Activated T-cell treated with anti-CD3 and anti-CD28 coated beads for 4 hours (primary cell): ENCODE data around the gene TNFAIP8L3.

Experiments used
- DNase-seq: peaks from one replicate; pipeline ENCODE4 v3.0.0-alpha.2; 2020

The TNFAIP8L3 gene

DNA sequence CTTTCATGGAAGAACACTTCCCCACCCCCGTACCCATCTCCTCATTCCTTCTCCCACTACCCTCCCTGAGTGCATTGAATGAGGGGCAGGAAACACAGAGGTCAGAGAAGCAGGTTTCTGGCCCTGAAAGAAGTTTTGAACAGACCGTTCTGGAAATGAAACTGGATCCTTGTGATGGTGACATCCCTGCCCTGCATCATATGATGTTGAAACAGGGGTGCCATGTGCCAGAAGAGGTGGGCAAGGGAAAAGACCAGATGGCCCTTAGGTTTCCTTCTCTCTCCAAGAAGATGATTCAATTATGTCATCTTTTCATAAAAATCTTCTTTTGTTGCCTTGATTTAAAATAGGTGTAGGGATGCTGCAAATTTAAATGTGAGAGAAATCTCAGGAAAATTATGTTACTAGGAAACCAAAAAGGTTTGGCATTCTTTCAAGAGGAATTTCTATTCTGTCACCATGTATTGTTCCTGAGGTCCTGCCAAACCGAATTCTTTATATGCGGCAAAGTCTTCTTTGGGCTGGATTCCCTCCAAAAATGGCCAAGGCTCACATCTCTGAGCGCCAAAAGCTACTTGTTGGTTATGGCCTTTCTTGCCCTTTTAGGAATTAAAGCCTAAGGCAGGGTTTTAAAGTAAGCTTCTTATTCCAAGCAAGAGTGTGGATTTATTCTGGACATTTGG, 19.9 kb upstream of the TNFAIP8L3 start:
- no peak for DNase-seq

DNA sequence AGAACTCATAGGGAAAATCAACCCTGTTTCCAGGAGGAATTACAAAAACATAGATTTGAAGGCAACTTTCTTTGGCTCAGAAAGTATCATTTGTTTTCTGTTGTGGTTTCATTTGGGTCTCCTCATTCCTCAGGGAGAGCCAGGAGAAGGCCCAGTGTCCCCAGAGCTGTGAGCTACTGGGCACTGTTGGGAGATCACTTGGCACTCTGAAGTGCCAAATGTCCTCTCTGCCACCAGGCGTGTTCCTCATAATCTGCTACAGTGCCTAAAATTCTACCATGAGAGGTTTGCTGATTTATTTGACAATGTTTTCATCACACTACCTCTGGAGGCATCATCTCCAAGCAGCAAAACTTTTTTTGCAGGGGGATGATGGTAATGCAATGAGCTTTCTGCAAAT, 17.4 kb upstream of the TNFAIP8L3 start:
- DNase-seq = no peak

DNA sequence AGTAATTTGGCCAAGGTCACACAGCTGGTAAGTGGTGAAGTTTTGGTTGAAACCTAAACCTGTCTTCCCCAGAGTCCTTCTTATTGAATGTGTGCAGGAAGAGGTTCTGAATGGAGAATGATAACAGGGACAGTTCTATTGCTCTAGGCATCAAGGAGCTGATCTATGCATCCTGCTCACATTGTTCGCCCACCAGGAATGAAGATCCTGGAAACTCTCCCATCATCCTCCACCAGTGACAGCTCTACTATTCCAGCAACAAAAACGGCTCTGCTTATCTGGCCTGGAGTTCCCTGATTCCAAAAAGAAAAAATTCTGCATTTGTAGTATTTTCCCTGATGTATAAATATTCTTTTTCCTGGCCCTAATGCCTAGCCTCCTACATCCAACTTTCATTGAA, 16.4 kb upstream of the TNFAIP8L3 start:
- DNase-seq = no peak

DNA sequence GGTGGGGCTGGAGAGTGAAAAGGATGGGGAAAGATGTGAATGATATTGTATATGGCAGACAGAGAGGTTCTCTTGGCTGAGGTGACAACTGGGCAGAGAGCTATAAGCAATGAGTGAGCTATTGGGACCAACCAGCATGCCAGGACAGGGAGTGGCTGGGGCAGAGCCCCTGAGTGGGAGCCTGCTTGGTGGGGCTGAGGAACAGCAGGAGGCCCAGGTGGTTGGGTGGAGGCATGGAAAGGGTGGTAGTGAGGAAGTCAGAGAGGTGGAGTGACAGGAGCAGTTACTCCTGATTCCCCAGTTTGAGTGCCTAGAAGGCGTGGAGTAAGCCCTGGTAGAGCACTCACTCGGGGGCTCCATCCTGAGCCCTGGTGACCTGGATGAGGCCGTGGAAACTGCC, 15.5 kb upstream of the TNFAIP8L3 start:
- DNase-seq = no peak

DNA sequence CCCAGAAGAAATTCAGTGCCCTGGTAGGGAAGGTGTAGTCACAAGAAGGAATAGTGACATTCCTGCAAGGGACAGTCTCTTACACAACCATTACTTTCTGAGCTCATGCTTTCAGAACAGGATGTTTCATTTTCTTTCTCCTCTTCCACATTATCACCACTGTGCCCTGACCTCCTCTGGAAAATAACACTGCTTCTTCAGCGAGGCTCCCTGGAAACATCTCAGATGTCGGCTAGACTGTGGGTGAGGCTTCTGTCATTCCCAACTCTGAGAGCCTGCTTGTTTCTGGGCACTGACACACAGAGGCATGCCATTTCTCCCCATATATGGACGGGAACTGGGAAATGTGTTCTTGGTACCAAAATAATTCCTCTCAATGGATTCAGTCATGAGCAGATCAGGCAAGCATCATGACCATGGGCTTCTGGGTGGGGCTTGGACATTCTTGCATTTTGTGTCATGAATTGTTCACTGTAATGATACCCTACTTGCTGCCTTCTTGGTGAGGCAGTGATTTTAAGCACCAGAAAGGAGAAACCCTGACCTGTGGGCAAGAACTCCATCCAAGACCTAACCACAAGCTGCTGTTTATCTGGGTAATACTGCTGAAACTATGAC, 14.3 kb upstream of the TNFAIP8L3 start:
- DNase-seq = no peak

DNA sequence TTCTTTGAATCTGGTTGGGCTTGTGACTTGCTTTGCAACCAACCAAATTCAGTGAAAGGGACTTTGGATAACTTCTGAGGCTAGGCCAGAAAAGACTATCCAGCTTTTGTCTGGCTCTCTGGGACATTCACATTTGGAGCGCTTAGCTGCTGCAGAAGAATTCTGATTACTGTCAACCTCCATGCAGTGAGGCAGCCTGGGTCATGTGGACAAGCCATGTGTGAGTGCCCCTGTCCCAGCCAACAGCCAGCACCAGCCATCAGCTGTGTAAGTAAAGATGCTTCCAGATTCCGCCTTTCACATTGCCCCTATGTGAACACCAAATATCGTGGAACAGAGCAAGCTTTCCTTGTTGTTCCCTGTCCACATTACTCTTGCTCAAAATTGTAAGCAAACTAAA, 12.9 kb upstream of the TNFAIP8L3 start:
- DNase-seq = no peak

DNA sequence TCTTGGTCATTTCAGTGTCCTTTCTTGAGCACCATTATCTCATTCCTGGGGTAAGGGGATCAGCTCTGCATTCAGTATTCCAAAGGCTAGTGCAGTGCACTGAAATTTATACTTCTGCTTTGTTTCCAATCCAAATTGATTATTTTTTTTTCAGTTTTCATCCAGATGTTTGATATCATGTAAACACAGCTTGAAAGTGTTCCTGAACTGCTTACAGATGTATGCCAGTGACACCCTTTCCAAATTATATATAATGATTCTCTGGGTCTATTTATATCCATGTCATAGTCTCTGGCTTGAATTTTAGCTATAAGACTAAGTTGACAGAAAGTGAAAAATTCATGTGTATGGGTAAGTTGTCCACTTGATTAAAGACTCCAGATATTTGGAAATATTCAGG, 11.8 kb upstream of the TNFAIP8L3 start:
- DNase-seq = no peak

DNA sequence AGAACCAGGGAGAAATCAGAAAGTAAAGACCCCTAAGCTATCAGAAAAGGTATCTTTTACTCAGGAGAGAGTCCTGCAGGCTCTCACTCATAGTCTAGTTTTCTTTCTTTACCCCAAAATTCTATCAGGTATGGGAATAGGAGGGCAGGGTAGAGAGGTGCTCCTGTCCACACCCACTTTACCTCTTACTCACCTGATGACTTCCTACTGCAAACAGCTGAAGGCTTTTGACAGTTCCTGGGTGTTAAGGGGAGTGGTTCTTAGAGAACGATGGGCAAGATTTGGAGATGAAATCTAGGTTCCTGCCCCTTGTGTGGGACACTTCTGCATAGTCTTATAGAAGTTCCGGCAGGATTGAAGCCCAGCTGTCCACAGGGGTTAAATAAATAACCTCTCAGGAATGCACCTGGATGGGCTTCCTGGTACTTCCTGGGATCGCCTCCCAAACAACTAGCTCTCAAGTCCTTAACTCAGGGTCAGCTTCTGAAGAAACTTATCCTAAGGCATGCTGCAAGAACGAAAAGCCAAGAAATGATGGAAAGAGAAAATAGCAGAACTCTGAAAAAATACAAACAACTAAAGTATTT, 10.8 kb upstream of the TNFAIP8L3 start:
- DNase-seq = no peak

DNA sequence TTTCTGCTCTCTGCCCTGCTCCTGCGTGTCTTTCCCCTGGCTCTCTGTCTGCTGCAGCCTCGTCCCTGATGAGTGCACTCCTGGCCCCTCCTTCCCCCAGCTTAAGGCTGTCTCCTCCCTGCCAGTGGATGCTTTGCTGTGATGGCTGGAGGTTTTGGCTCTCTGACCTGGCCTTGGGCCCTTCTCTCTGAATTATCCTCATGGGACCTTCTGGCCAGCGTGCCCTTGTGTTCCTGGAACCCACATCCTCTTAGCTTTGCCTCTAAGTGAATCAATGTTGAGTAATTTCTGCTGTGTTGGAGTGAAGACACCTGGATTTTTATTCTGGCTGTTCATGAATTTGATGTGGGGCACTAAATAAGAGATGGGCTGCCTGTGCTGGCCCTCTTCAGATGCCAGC, 9.8 kb upstream of the TNFAIP8L3 start:
- DNase-seq = no peak

DNA sequence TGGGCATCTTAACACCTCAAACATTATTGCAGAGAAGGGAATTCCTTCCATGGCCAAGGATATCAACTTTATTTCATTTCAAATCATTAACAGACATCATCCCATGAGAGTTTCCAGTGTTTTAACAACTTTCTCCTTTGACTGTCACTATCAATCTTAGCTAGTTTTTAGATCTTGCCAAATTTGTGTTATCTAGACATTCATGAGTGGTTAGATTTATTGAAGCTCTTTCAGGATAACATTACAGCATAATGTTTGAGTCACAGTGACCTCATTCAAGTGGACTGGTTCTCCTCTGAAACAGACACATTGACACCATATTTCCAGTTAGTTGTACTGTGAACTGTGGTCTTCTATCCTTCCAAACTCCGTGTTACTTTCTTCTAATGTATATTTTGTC, 8.6 kb upstream of the TNFAIP8L3 start:
- DNase-seq = no peak

DNA sequence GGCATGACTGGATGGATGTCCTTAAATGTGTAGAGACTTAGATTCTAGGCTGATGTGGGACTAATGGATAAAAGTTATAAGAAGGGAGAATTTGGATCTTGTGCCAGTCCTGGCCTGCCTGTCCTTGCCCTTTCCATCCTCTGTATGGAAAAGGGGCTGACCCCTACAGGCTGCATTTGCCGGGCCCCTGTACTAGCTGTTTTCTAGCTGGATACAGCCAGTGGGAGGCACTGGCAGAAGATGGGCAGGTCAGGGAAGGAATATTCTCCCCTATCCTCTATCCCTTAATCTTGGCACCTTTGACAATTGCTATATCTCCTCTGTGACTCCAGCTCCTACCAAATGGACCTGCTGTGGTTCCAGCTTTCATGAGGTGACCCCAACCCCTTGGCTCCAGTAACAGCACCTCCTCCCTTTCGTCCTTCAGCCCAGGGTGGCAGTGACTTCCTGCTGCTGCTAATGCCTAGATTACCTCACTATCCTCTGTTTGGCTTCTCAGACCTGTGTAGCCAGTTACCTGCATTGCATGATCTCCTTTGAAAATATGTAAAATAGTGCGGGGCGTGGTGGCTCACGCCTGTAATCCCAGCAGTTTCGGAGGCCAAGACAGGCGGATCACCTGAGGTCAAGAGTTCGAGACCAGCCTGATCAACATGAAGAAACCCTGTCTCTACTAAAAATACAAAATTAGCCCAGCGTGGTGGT, 6.2 kb upstream of the TNFAIP8L3 start:
- no peak for DNase-seq

DNA sequence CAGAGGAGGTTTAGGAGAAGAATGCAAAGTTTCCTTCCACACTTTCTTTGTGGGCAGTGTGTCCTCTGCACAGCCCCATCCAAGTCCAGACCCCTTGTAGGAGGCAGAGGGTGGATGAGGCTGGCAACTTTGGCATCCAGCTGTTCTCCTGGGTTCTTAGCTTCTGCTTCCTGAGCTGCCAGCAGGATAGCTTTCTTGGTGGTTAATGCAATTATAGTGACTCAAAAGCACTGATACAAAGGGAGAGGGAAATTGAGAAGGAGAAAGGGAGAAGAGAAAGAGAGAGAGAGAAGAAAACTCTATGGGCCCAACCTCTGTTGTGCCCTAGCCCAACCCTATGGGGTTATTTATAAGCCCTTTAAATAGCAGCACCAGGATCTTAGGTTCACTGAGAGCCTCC, 4.5 kb upstream of the TNFAIP8L3 start:
- no peak for DNase-seq

DNA sequence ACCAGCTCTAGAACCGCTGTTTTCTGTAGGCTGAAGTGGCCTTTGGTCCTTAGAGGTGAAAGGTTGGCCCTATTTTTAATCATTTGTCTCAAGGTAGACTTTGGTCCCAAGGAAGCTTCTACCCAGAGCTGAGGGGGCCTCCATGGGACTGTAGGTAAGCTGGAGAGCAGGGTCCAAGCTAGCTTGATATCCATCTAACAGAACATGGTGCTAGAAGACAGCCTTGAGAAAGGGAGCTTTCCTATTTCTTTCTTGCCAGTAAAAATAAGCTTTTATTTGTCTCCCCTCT, 3.6 kb upstream of the TNFAIP8L3 start:
- DNase-seq = no peak

DNA sequence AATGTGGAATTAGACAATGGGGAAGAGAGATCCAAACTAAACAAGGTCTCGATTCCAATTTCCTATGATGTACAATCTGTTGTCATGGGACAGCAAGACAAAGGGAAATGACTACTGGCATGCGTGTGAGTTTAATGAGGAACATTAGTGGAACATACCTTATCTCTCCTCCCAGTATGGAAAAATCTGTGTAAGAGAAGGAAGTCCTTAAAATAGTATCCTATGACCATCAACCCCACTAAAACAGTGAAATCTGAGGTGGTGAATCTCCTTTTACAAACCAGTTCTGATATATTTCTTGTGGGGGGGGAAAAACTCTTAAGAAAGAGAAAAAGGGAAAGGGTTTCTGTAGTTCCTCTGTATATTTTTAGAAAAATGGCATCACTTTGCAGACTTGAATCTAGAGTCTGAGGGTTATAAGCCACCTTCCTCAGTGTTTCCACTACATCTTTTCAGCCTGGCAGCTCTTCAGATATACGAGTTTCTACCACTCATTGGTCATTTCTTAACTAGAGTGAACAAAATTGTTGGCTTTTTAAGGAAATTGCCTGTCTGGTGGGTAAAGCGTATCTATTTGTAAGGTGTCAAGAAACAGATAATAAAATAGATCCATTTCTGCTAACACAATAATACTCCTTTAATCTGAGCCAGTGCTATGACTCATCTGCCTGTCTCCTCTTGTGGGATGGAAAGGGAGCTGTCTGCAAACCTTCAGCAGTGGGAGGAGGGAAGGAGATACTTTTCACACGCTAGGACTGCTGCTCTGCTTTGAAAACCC, 3.0 kb upstream of the TNFAIP8L3 start:
- no peak for DNase-seq

DNA sequence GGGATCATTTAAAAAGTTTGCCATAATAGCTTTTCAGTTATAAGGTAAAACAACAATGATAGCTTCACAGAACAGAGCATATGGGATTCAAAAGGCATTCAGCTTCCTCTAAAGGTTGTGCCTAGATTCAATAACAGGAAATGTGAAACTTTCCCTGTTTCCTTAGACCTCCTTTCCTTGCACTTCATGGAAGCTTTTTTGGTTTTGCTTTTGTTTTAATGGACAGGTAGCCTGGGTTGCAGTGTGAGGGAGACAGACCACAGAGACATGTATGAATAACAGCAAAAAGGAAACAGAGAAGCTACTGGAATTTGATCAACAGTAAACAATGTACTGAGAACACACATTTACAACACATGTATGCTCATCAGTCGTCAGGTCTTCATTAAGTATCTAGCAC, 2.3 kb upstream of the TNFAIP8L3 start:
- DNase-seq = no peak

DNA sequence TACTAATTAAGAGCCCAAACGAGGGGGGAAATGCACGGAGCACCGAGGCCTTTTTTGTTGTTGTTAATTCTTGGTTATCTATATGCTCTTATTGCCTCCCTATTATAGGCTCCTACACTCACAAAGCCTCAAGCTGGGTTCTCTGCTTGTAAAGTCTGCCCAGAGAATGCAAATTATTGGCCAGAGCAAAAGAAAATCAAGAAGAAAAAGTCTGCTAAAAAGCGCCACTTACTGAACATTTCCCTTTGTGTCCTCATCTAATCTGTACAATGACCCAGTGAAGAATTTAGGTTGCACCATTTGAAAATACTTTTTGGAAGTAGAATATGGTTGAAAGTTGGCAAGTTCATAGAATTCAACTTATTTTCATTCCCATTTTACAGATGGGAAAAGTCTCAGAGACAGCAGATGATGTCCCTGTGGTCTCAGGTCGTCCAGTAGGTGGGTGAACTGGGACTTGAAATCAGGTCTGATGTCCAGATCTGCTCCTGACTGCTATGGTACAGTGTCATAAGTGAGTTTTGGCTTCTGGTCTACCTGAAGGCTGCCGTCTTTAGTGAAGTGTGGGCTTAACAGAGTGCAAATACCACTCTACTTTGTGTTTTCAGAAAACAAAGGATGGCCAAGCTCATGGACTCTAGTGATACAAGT, 1.1 kb upstream of the TNFAIP8L3 start:
- no peak for DNase-seq

DNA sequence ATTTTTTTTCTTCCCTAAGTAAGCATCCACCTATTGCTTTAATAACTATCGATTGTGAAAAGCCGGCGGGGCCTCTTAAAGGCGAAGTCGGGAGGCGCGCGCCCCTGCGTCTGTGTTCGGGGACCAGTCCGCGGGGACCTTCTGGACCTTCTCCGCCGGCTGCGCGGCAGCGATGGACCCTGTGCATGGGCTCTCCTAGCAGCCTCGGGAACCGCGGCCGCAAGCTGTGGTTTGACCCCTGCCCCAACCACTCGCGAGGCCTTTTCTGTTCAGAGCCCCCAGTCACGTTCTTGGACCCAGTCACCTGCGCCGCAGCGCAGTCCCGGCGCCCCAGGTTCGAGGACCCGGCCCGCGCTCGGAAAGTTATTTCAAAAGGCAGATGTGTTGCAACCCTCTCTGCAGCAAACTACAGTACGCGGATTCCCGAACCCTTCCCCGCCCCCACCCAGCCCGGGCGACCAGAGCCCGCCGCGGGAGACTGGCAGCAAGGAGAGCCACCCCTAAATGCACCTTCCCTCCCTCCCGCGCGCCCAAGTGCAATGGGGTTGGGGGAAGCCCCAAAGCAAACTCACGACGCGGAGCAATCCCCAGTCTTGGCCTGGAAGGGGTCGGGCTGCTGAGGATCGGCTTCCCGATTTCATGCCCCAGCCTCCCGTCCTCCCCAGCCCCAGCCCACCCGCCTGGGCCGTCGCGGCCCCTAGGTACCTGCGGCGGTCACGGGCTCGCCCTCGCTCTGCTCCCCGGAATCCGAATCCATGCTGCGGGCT, 684 bp downstream of the TNFAIP8L3 start:
- DNase-seq = no peak

DNA sequence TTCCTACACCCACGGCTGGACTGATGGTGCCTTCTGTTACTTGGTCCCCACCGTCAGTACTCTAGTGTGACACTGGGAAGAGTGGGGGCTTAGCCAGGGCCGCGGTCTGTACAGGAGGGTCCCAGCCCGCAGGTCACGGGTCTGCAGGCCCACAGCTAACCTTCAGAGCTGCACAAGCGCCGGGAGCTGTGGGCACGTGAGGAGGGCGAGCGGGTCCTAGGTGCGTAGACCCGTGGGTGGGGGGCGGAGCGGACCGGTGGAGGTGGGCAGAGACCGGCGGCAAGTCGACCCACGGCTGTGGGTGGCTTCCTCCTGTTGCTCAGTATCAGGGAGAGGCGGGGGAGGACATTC, 1.2 kb downstream of the TNFAIP8L3 start:
- no peak for DNase-seq

DNA sequence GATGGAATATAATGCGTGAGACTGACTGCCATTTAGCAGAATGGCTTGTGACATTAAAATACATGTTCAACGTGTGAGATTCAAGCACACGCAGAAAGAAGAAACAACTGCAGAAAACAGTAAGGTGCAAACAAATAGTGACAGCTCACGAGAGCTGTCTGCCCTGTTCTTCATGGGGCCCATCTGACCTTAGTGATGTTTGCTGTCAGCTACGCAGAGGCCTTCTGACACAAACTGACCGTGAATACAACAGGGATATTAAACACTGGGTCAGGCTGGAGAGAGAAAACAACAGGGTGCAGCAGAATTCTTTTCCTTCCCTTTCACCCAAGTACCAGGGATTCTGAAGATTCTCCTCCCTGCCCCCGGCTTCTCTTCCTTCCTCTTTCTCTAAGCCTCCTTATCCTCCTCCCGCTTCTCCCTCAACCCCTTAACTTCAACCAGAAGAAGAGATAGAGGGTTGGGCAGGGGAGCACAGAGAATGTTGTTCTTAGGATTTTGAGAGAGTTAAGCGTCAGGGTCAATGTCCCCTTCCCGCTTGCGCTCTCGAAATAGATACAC, 2.1 kb downstream of the TNFAIP8L3 start:
- DNase-seq = no peak

DNA sequence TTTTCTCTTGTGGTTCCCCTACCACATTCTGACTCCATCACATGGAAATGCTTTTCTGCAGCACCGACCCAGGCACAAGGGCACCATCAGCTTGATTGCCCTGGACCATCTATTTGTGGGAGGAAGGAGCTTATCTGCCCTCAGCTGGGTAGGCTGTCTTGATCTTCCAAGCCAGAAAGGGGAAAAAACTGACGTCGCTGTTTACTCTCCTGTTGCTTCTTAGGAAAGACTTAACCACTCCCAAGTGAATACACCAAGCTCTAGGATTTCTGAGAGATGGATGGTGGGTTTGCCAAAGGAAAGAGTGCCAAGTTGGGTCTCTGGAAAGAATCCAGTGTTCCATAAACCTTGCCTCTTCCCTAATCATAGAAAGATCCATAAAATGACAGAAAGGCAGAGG, 4.0 kb downstream of the TNFAIP8L3 start:
- DNase-seq = no peak

DNA sequence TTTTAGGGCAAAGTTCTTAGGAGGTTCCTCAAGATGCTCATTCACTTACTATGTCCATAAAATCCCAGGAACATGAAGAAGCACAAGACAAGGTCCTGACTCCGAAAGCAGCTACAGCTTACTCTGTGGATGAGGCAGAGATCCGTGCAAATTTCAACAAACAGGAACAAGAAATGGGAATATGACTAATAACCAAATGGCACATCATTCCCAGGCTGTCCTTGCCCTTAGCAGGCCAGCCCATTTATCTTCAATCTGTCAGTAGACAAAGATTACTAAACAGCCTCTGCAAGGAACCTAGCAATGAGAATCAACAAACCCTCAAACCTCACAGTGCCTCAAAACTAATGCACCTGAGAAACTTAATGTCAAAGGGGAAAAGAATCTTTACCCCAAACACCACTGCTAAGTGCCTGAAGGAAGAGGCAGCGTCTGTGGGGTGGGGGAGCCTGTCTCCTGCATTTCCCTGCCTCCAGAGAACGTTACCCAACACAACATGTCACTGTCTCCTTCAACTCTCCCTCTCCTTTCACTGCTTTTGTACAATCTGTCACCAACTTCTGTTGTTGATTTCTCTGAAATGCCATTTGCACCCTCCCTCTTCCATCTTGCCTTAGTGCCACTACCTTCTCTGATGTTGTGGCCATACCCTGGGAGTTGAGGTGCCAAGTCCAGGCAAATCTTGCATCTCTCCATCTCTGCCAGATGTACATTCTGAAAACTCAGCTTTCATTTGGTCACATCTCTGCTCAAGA, 4.8 kb downstream of the TNFAIP8L3 start:
- DNase-seq = no peak
